Endothelial cell of hepatic sinusoid (primary cell): ENCODE measurements around the gene HSD17B1.
"Not testable (repeated sequence)": the region's sequence is repeated elsewhere in the genome, so short reads cannot be mapped to it uniquely, and the experiment has no call there.

Experiments
- in situ Hi-C: cut with HindIII; loops from 2 replicates; pipeline ENCODE4 v1.10.0; 2017; ENCODE audit warnings: low sequenced_read_pairs

Gene HSD17B1

DNA sequence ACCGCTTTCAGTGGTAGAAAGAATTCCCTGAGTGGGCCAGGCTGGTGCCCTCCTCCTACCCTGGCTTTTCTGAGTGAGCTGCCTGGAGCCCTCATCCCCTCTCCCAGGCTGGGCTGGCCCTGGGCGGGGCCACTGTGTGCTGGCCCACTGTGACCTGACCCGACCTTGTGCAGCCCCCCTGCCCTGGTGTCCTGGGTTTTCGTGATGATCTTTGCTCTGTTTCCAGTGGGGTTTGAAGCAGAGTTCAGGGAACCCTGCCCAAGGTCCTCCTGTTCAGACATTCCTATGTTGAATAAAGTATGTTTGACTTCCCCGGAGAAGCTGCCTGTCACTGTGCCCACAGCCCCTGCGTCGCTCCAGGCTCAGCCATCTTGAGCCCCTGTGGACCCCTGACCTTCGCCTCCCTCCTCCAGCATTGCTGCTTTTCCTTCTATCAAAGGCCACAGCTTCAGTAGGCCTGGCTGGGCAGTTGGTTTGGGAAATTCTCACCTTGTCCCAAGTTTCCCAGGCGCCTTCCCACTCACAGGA lies 30.4 kb upstream of the HSD17B1 start:
- in situ Hi-C loops, result loop anchor here (5.0 kb wide), 1 partner anchor 210 kb away; no protein-coding TSS in a partner anchor

DNA sequence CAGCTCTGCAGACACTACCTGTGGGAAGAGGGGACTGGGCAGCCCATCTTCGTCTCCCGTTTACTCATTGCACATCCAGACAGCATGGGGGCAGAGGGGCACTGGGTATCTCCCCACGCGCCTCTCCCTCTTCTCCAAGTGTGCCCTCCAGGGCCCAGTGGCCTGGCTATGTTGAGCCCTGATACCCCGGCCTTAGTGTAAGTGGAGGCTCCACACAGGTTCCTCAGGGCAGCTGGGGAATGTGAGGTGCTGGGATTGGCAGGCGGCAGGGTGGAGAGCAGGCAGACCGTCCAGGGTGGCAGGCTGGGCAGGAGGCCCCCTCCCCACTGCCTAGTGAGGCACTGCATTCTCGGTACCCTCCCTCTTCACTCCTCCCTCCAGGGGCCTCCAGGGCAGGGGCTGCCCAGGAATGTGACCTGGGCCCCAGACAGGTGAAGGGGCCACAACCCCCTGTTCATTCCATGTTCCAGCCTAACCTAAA lies 29.9 kb upstream of the HSD17B1 start:
- in situ Hi-C loops, result loop anchor here (5.0 kb wide), 1 partner anchor 211 kb away; no protein-coding TSS in a partner anchor

DNA sequence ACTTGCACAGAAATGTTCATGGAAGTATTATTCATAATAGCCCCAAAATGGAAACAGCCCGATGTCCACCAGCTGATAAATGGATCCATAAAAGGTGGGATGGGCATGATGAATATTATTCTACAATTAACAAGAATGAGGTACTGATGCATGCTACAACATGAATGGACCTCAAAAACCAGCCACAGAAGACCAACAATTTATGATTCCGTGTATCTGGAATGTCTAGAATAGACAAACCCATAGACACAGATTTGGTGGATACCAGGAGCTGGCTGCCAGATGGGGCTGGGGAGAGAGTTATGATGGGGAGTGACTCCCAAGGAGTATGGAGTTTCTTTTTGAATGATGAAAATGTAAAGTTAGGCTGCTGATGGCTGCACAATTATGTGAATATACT lies 27.5 kb upstream of the HSD17B1 start:
- in situ Hi-C loops, result no loop called here

DNA sequence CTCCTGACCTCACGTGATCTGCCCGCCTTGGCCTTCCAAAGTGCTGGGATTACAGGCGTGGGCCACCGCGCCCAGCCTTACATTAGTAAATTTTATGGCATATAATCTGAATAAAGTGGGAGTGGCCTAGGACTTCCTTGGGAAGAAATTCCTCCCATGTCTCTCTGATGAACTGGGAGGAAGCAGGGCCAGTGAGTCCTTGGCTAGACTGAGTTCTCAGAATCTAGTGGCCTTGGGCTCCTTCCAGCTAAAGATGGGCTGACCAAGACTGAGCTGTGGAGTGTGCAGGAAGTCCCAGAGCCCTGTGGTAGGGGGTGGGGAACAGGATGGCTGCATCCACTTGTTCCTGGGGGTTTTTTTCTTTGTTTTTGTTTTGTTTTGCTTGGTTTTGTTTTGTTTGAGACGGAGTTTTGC lies 26.7 kb upstream of the HSD17B1 start:
- in situ Hi-C loops, result no loop called here

DNA sequence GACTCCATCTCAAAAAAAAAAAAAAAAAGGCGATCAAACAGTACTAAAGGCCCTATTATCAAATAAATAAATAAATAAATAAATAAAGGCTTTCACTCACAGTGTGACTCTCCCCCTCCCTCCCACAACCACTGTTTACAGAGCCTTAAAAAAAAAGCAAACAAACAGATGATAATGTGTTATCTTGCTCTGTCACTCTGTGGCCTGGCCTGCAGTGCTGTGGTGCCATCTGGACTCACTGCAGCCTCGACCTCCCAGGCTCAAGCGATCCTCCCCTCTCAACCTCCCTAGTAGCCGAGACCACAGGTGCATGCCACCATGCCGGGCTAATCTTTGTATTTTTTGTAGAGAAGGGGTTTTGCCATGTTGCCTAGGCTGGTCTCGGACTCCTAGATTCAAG lies 24.8 kb upstream of the HSD17B1 start:
- in situ Hi-C loops, result no loop called here

DNA sequence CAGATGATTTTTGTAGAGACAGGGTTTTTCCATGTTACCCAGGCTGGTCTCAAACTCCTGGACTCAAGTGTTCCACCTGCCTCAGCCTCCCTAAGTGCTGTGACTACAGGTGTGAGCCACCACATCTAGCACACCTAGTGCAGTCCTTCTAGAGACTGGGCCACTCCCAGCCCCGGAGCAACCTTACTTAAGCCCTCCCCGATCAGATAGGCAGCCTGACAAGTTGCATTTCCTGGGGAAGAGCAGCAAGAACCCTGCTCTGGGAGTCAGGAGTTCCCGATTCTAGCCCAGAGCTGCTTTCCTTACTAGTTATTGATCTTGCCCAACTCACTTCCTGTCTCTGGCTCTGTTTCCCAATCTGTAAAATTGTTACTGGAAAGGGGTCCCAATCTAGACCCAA lies 23.7 kb upstream of the HSD17B1 start:
- in situ Hi-C loops, result no loop called here

DNA sequence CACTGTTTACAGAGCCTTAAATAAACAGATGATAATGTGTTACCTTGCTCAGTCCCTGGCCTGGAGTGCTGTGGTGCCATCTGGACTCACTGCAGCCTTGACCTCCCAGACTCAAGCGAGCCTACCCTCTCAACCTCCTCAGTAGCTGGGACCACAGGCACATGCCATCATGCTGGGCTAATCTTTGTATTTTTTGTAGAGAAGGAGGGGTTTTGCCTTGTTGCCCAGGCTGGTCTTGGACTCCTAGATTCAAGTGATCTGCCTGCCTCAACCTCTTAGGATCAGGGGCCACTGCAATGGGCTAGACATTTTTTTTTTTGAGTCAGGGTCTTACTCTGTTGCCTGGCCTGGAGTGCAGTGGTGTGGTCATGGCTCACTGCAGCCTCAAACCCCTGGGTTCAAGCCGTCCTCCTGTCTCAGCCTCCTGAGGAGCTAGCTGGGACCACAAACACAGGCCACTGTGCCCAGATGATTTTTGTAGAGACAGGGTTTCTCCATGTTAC lies 21.7 kb upstream of the HSD17B1 start:
- in situ Hi-C loops, result no loop called here

DNA sequence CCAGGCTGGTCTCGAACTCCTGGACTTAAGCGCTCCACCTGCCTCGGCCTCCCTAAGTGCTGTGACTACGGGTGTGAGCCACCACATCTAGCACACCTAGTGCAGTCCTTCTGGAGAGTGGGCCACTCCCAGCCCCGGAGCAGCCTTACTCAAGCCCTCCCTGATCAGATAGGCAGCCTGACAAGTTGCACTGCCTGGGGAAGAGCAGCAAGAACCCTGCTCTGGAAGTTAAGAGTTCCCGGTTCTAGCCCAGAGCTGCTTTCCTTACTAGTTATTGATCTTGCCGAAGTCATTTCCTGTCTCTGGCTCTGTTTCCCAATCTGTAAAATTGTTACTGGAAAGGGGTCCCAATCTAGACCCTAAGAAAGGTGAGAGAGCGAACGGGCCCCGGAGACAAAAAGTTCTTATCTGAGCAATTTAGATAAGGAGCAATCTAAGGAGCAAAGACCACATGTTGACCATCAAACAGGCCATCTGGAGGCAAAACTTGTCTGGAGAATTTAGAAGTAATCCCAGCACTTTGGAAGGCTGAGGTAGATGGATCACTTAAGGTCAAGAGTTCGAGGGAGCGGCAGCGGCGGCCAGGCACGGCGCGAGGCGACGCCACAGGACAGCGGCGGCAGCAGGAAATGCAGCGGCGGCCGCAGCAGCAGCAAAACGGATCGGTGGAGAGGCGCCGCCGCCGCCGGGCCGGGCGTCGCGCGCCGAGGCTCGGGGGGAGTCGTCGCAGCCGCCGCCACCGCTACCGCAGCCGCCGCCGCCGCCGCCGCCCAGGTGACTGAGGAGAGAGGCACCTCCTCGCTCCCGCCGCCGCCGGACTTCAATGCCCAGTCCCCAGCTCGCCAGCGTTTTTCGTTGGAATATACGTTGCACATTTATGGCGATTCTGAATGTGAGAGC lies 21.0 kb upstream of the HSD17B1 start:
- in situ Hi-C loops, result no loop called here

DNA sequence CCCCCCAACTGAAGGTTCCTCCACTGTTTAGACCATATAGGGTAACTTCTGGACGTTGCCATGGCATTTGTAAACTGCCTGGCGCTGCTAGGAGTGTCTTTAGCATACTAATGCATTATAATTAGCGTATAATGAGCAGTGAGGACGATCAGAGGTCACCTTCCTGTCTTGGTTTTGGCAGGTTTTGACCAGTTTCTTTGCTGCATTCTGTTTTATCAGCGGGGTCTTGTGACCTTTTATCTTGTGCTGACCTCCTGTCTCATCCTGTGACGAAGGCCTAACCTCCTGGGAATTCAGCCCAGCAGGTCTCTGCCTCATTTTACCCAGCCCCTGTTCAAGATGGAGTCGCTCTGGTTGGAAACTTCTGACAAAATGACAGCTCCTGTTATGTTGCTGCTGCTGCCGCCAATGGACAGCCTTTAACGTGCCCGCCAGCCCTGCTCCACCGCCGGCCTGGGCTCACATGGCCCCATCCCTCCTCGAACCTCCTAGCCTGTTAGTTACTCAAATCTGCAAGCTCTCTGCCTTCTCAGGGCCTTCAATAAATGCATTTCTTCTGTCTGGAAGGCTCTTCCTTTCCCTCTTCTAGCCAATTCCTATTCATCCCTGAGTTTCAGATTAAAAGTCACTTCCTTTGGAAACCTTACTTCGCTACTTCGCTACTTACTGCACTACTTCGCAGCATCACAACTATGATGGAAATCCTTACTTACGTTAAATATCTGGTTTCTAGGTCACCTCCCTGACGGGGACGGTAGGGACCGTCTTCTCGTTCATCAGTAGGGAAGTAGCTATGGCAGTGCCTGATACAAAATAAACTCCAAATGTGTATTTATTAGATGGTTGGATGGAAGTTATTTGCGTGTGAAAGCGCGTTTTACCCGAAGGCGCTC lies 17.3 kb upstream of the HSD17B1 start:
- in situ Hi-C loops, result no loop called here

DNA sequence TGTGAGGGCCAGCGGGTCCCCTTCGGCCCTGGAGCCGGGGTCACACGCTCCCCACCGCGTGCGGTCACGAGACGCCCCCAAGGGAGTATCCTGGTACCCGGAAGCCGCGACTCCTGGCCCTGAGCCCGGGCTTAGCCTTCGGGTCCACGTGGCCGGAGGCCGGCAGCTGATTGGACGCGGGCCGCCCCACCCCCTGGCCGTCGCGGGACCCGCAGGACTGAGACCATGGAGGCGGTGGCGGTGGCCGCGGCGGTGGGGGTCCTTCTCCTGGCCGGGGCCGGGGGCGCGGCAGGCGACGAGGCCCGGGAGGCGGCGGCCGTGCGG lies 16.7 kb upstream of the HSD17B1 start, which contains the start of gene NAGLU:
TSS of gene NAGLU (plus strand) at position 194 of the 324 bp plus-strand sequence. CDS start at position 226, 32 bp downstream.
- in situ Hi-C loops, result no loop called here

DNA sequence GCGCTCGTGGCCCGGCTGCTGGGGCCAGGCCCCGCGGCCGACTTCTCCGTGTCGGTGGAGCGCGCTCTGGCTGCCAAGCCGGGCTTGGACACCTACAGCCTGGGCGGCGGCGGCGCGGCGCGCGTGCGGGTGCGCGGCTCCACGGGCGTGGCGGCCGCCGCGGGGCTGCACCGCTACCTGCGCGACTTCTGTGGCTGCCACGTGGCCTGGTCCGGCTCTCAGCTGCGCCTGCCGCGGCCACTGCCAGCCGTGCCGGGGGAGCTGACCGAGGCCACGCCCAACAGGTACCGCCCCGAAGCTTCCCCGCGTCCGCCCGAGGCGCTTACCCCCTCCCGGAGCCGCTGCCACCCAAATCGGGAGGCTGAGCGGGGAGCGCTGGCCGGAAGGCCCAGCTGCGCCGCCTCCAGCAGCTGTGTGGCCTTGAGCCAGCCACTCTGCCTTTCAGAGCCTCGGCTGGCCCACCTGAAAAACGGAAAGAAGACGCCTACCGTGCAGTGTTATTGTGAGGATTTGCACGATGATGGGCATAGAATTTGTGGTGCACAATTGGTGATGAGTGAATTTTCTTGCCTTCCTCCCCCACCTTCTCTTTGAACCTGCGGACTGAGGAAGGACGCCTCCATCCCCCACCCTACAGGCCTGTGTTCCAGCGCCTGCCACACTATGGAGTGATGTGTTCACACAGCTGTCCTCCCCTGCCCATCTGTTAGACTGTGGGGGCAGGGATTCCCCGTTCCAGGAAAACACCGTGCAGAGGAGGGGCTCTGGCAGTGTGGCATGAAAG lies 16.2 kb upstream of the HSD17B1 start:
- in situ Hi-C loops, result no loop called here

DNA sequence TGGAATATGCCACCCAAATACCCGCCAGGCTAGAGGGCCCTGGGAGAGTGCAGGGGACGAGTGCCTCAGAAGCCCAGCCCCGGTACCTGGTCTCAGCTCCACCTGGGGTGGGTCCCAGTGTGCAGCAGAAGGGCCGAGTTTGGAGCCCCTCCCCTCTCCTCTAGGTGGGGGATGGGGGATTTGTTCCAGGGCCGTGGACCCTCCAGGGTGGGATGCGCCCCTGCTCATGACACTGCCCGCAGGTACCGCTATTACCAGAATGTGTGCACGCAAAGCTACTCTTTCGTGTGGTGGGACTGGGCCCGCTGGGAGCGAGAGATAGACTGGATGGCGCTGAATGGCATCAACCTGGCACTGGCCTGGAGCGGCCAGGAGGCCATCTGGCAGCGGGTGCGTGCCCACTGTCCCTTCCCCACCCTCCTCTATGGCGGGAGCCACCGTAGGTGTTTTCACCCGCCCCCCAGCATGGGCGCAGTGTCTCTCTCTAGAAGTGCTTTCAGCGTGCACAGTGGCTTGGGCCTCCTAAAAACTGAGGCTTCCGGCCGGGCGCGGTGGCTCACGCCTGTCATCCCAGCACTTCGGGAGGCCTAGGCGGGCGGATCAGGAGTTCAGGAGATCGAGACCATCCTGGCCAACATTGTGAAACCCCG lies 15.4 kb upstream of the HSD17B1 start:
- in situ Hi-C loops, result no loop called here

DNA sequence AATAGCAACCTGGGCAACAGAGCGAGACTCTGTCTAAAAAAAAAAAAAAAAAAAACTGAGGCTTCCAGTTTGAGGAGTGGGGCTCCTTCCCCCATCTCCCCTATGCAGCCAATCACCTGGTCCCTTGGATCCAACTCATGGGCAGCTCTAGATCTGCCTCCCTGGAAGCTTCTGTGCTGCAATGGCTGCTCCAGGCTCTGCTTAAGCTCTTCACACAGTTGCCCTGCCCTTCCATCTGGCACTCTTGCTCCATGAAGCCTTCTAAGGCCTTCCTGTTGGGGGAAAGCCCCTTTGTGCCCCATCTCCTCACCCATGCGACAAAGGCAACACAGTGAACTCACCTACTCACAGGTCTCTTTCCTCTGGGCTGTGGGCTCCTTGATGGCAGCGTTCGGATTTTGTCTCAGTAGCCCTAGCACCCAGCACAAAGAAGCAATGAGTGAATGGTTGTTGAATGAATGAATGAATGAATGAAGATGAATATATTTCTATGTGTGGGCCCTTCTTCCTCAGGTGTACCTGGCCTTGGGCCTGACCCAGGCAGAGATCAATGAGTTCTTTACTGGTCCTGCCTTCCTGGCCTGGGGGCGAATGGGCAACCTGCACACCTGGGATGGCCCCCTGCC lies 14.8 kb upstream of the HSD17B1 start:
- in situ Hi-C loops, result no loop called here

DNA sequence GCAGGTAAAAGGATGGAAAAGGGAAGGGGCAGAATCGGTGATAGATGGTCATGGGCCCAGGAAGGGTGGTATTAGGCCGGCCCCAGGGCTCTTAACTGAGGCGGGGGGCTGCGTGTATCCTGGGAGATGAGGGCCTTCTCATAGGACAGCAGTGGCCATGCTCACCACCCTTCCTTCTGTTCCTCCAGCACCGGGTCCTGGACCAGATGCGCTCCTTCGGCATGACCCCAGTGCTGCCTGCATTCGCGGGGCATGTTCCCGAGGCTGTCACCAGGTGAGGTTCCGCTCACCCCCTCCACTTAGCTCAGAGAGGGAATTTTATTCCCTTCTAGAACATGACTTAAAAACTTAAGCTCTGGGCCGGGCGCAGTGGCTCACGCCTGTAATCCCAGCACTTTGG lies 14.2 kb upstream of the HSD17B1 start:
- in situ Hi-C loops, result no loop called here

DNA sequence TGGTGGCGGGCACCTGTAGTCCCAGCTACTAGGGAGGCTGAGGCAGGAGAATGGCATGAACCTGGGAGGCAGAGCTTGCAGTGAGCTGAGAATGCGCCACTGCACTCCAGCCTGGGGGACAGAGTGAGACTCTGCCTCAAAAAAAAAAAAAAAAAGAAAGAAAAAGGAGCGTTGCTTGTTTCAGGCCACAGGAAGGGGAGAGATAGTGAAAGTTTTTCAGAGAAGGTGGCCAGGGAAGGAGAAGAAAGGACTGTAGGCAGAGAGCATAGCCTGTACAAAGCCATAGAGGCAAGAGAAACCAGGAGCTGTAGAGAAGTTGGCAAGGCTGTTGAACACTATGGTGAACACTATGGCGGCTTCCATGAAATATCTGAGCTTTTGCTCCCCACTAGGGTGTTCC lies 12.2 kb upstream of the HSD17B1 start:
- in situ Hi-C loops, result not testable (repeated sequence)

DNA sequence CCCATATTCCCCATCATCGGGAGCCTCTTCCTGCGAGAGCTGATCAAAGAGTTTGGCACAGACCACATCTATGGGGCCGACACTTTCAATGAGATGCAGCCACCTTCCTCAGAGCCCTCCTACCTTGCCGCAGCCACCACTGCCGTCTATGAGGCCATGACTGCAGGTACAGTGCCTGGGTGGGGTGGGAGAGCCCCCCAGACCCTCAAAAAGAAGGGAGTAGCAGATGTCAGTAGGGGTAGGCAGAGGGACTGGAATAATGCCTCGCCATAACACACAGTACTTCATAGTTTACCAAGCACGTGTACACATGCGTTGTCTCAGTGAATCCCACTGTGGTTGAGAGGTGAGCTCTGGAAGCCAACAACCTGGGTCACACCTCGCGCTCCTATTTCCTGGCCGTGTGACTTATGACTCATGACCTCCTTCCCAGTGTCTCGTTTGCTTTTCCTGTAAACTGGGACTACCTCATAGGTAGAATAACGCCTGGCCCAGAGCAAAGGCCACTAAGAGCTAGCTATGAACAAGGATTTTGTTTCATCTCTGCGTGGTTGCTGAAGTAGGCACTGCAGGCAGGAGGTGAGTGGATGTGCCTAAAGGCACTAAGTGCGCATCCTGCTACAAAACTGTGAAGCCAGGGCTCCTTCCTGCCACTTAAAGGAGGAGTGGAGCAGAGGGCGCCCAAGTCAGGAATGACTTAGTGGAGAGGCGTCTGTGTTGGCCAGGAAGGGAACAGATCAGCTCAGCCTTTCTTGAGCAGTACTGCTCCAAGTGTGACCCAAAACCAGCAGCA lies 11.5 kb upstream of the HSD17B1 start:
- in situ Hi-C loops, result no loop called here

DNA sequence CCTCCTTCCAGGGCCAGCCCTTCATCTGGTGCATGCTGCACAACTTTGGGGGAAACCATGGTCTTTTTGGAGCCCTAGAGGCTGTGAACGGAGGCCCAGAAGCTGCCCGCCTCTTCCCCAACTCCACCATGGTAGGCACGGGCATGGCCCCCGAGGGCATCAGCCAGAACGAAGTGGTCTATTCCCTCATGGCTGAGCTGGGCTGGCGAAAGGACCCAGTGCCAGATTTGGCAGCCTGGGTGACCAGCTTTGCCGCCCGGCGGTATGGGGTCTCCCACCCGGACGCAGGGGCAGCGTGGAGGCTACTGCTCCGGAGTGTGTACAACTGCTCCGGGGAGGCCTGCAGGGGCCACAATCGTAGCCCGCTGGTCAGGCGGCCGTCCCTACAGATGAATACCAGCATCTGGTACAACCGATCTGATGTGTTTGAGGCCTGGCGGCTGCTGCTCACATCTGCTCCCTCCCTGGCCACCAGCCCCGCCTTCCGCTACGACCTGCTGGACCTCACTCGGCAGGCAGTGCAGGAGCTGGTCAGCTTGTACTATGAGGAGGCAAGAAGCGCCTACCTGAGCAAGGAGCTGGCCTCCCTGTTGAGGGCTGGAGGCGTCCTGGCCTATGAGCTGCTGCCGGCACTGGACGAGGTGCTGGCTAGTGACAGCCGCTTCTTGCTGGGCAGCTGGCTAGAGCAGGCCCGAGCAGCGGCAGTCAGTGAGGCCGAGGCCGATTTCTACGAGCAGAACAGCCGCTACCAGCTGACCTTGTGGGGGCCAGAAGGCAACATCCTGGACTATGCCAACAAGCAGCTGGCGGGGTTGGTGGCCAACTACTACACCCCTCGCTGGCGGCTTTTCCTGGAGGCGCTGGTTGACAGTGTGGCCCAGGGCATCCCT lies 9.3 kb upstream of the HSD17B1 start:
- in situ Hi-C loops, result no loop called here

DNA sequence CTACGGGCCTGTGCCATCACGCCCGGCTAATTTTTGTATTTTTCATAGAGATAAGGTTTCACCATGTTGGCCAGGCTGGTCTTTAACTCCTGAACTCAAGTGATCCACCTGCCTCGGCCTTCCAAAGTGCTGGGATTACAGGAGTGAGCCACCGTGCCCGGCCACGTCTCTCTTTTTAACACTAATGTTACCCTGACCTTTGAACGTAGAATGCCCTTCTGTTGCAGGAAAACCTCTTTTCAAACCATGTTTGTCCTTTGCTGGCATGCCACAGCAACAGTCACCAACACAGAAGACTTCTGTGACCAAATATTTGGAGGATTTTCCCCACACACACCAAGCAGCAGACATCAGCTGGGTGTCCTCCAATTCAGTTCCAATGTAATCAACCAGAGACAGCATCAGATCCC lies 7.8 kb upstream of the HSD17B1 start:
- in situ Hi-C loops, result no loop called here
